ENCODE data around the gene SLC16A11.

DNA sequence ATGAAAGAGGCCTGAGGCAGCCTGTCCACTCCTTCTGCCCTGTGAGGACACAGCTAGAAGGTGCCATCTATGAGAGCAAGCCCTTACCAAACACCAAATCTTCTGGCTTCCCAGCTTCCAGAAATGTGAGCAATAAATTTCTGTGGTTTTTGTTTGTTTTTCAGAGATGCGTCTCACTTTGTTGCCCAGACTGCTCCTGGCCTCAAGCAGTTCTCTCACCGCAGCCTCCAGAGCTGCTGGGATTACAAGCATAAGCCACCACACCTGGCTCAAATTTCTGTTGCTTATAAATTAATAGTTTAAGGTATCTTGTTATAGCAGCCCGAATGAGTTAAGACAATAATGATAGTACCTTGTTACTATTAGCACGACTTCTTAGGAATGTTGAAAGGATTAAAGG, 12.5 kb upstream of the SLC16A11 start:
- TF ChIP-seq POLR2AphosphoS5 (IDR thresholded peaks at IDR 0.05) (no peak), EZH2 (IDR thresholded peaks at IDR 0.05; ENCODE audit: borderline replicate concordance, insufficient read depth, low read length, poor library complexity, severe bottlenecking) (no peak), REST (IDR thresholded peaks at IDR 0.05; ENCODE audit: borderline replicate concordance) (no peak), SMC3 (conservative IDR thresholded peaks at IDR 0.05; ENCODE audit: poor library complexity) (no peak)
- TF ChIP-seq, protein P1, sequence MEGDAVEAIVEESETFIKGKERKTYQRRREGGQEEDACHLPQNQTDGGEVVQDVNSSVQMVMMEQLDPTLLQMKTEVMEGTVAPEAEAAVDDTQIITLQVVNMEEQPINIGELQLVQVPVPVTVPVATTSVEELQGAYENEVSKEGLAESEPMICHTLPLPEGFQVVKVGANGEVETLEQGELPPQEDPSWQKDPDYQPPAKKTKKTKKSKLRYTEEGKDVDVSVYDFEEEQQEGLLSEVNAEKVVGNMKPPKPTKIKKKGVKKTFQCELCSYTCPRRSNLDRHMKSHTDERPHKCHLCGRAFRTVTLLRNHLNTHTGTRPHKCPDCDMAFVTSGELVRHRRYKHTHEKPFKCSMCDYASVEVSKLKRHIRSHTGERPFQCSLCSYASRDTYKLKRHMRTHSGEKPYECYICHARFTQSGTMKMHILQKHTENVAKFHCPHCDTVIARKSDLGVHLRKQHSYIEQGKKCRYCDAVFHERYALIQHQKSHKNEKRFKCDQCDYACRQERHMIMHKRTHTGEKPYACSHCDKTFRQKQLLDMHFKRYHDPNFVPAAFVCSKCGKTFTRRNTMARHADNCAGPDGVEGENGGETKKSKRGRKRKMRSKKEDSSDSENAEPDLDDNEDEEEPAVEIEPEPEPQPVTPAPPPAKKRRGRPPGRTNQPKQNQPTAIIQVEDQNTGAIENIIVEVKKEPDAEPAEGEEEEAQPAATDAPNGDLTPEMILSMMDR (IDR thresholded peaks at IDR 0.05; ENCODE audit: poor library complexity, severe bottlenecking), result no peak
